Measurements from ENCODE around the gene NKD2.
A peak's percentile ranks its signal among the peaks of the same experiment; 100 is the strongest.
"Not testable (repeated sequence)": the region's sequence is repeated elsewhere in the genome, so short reads cannot be mapped to it uniquely, and the experiment has no call there.

Gene NKD2, protein sequence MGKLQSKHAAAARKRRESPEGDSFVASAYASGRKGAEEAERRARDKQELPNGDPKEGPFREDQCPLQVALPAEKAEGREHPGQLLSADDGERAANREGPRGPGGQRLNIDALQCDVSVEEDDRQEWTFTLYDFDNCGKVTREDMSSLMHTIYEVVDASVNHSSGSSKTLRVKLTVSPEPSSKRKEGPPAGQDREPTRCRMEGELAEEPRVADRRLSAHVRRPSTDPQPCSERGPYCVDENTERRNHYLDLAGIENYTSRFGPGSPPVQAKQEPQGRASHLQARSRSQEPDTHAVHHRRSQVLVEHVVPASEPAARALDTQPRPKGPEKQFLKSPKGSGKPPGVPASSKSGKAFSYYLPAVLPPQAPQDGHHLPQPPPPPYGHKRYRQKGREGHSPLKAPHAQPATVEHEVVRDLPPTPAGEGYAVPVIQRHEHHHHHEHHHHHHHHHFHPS

GRCh38 chr5:1008451-1009358, at the start of gene NKD2:
TSS of gene NKD2 (plus strand) at chr5:1008802. CDS start at chr5:1009058, 256 bp downstream.
- peak; percentile 57 for DNase-seq

- no peak for DNase-seq
Observed at GRCh38 chr5:959581-960531, 48.7 kb upstream of the NKD2 start.

- DNase-seq = no peak
Observed at GRCh38 chr5:960551-960950, 48.1 kb upstream of the NKD2 start.

GRCh38 chr5:961002-961710, 47.4 kb upstream of the NKD2 start:
- DNase-seq = no peak

GRCh38 chr5:961711-962240, 46.8 kb upstream of the NKD2 start:
- no peak for DNase-seq

GRCh38 chr5:962386-962785, 46.2 kb upstream of the NKD2 start:
- DNase-seq = no peak

DNA sequence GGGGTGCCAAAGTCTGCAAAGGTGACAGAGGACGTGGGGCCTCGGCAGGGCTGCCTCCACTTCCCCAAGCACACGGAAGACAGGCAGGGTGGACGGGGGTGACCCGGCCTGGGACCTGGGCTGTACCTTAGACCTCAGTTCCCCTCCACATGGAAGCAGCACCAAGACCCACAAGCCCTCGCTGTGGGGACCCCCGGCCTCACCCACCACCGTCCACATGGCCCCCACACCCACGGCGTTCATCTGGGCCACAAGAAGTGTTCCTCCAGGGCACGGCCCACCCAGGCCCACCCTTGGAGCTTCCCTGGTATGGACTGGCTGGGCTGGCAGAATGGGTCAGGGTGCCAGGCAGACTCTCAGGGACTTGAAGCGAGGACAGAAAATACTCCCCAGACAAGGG, 45.8 kb upstream of the NKD2 start:
- no peak for DNase-seq

DNA sequence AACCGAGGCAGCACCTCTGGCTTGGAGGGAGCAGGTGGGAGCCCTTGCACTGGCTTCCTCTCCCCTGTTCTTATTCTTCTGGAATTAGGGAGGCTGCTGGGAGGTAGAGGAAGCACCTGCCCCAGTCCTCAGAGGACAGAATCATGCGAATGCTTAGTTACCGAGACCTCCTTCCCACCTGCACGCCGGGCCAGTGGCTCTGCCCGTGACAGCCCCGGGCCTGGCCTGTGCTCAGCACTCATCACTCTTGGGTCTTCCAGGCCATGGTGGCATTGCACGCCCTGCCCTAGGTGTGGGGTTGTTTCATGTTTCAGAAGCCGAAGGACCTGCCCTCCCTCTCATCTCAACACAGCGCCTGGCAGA, 45.3 kb upstream of the NKD2 start:
- DNase-seq = no peak

GRCh38 chr5:963673-964531, 44.7 kb upstream of the NKD2 start:
- DNase-seq = no peak

GRCh38 chr5:964821-965220, 43.8 kb upstream of the NKD2 start:
- no peak for DNase-seq

DNA sequence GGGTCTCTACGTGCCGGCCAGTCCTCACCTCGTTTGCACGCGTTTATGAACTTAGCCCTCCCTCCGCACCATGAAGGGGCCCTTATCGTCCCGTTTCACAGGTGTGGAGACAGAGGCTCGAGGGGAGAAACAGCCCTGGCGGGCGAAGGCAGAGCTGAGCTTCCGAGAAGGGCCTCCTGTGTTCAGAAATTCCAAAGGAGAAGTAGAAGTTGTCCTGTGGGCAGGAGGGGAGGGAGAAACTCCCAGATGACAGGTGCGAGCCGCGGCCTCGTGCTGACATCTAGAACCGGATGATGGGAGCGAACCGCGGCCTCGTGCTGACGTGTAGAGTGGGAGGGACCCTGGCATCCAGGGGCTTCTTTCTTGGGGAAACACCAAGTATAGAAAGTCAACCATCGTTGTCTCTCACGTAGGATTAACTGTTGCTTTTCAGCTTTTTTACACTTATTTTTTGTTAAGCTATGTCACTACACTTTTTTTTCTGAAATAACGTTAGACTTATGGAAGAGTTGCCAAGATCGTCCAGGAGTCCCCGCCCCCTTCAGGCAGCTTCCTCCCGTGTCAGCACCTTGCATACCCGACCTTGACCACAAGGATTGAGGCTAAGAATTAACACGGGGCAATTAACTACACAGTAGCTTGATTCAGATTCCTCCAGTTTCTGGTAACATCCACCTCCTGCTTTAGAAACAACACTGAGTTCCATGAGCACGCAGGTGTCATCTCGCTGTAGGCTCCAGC, 42.8 kb upstream of the NKD2 start:
- no peak for DNase-seq

DNA sequence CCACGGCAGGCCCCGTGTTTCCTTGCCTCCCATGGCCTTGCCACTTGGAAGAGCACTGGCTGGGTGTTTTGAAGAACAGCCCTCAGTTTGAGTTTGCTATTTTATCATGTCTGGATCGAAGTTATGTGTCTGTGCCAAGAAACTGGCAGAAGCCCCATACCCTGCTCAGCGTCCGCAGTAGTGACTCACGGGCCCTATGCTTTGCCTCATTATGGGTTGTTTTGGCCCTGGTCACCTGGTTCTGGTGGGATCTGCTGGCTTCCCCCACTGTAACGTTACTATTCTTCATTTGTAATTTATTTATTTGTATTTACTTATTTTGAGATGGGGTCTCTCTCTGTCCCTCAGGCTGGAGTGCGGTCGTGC, 42.3 kb upstream of the NKD2 start:
- no peak for DNase-seq

DNA sequence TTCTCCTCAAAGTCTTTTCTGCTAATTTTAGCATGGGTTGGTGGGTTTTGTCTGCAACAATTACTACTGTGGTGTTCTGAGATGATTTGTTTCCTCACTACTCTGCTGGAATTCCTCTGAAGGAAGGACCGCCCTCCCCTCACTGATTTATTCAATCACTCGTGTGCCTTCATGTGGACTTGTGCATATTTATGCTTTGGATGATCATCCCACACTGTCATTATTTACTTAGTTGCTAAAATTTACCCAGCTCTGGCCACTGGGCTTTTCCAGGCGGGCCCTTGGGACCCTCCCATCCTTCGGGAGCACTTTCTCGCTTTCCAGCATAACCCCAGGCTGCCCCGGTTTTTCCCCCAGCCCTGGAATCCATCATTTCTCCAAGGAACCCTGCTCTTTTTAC, 41.7 kb upstream of the NKD2 start:
- no peak for DNase-seq

- no peak for DNase-seq
Observed at GRCh38 chr5:968881-969280, 39.7 kb upstream of the NKD2 start.

- no peak for DNase-seq
Observed at GRCh38 chr5:969408-969839, 39.2 kb upstream of the NKD2 start.

DNA sequence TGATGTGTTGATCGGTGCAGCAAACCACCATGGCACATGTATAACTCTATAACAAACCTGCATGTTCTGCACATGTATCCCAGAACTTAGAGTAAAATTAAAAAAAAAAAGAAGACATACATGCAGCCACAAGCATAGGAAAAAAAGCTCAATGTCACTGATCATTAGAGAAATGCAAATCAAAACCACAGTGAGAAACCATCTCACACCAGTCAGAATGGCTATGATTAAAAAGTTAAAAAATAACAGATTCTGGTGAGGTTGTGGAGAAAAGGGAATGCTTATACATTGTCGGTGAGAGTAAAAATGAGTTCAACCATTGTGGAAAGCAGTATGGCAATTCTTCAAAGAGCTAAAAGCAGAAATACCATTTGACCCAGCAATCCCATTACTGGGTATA, 36.0 kb upstream of the NKD2 start:
- DNase-seq = not testable (repeated sequence)

DNA sequence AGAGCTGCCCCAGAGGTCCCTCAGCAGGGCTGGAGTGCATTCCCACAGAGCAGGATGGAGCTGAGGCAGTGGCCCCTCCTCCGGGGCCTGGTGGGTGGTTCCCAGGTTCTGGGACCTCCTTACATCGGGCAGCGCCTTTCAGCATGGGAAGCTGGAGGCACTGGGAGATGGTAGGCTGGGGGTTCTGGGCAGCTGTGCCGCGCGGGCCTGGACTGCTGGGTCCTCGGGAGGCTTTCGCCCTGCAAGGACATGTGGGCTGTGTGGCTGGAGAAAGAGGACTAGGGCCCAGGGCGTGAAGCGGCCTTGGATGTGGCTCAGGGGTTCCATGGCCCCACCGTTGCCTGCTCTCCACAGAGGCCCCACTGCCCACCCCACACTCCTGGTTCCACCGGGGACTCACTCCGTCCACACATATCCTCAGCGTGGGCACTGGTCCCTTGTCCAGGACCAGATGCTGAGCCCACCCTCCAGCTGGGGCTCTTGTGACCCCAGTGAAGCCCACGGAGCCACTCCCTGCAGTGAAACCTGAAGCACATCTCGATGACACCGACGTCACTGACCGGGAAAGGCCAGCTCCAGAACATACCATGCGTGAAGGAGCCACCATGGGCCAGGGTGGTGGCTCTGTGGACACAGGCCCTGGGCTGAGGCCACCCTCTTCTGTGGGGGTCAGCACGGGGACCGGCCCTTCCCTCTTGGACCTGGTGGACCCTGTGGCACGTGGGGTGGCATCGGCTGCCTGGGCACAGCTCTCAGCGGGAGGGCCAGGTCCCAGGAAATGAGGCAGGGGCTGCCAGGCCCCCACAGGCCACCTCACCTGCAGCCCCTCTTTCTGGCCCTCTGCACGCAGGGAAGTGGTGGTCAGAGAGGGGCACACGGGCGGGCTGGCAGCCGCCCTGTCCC, 31.5 kb upstream of the NKD2 start:
- DNase-seq = no peak

DNA sequence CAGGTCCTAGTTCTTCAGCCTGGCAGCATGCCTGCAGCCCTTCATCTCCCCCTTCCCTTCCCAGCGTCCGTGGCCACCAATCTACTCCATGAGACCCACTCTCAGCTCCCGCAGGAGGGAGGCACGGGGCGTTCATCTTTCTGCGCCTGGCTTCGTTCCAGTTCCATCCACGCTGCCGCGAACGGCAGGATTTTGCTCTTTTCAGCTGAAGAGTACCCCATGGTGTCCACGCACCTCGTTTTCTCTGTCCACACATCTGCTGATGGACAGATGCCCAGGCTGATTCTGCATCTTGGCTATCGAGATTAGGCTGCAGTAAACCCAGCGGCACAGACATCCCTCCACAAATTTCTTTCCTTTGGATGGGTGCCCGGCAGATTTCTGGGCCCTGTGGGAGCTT, 30.5 kb upstream of the NKD2 start:
- DNase-seq = no peak

GRCh38 chr5:978693-979092, 29.9 kb upstream of the NKD2 start:
- no peak for DNase-seq
